ENCODE data around the gene CCR5AS.
"Not testable (repeated sequence)": the region's sequence is repeated elsewhere in the genome, so short reads cannot be mapped to it uniquely, and the experiment has no call there.

The CCR5AS gene

DNA sequence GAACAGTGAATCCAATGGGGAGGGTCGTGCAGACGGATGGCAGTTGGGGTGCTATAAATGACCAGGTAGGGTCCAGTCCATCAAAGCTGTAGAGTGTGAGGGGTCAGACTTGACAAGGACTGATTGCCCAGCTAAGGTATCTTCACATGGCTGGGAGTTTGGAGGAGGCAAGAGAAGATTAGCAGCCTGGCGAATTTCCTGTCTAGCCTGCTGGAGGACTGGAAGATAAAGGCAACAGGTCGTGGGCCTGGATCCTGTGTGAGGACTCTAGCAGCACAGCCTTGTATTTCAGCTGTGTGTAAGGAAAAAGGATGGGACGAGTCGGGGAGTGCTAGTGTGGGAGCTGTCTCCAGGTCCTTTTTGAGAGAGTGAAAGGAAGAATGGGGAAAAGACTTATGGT, 17.6 kb downstream of the CCR5AS start:
- DNase-seq (ENCODE audit: low read depth), result no peak
- no peak overlapping the region for H3K4me3 ChIP-seq (ENCODE audit: control insufficient read depth, low read depth, low read length)
- TF ChIP-seq CTCF (IDR thresholded peaks at IDR 0.05; ENCODE audit: control insufficient read depth, insufficient read depth, low read depth, low read length, missing control alignments), result no peak

DNA sequence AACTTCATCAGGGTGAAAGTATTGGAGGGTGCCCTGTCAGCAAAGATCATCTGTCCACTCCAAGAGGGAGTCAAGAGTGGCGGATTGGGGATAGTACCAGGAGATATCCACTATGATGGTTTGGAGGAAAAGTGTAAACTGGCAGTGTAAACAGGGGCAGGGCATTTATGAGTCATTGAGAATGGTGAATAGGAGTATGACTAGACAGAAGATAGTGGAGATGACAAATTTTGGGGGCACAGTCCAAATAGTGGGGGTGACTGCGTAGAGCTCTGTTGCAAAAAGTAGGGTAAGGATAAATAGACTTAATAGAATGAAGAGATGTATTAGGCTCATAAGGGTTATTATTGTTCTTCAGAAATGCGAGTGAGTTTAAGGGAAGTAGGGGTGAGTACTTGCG, 18.0 kb downstream of the CCR5AS start:
- not testable (repeated sequence) for DNase-seq (ENCODE audit: low read depth); H3K4me3 ChIP-seq (ENCODE audit: control insufficient read depth, low read depth, low read length)

GRCh38 chr3:46386205-46386604, 20.7 kb downstream of the CCR5AS start:
- TF ChIP-seq CTCF (IDR thresholded peaks at IDR 0.05; ENCODE audit: control insufficient read depth, insufficient read depth, low read depth, low read length, missing control alignments), result no peak
- no peak for DNase-seq (ENCODE audit: low read depth)
- H3K4me3 ChIP-seq (ENCODE audit: control insufficient read depth, low read depth, low read length), result no peak overlapping the region

DNA sequence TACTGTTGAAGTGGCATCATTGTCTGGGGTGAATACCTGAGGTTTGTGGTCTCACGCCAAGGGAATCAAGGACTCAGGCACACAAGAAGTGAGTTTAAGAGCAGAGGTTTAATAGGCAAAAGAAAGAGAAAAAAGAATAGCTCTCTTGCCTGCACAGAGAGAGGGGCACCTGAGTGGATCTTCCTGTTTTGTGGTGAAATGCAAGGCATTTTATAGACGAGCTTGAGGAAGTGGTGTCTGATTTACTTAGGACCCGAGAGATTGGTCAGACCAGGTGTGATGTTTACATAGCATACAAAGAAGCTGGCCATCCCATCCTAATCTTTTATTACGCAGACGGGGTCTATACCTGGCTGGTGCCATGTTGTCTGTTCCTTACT, 22.9 kb downstream of the CCR5AS start:
- DNase-seq (ENCODE audit: low read depth), result no peak

DNA sequence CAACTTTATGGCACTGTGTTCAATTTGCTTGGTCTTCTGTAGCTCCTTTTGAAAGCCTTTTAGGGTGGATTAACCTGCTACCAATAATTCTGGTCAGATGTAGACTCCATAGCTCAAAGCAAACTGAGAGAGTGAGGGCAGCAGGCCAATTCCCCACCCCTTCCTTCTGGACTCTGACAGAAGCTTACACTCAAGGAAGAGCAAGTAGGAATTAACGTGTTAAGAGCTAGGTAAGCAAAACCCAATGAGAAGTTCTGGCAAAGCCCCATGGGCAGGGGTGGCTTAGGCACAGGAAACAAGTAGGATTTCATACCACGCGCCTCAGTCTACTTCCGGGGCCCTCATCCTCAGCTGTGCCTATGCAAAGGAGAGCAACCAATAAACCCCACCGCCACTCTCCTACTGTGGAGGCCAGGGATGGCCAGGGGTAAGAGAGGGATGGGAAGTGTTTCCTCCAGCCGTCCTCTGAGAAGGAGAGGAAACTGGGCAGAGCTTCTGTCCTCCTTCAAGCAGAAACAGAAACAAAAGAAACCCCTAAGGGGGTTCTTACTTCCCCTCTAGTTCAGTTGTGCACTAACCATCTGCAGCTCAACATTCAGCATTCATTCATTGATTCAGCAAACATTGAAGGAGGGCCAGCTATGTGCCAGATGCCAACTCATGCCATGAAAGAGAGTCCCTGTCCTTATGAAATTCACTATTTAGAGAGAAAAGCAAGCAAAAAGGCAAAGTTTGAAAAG, 23.5 kb downstream of the CCR5AS start:
- no peak overlapping the region for H3K4me3 ChIP-seq (ENCODE audit: control insufficient read depth, low read depth, low read length)
- no peak for DNase-seq (ENCODE audit: low read depth)
- TF ChIP-seq CTCF (IDR thresholded peaks at IDR 0.05; ENCODE audit: control insufficient read depth, insufficient read depth, low read depth, low read length, missing control alignments), result no peak

More for the DNA sequence above, 22.9 kb downstream of the CCR5AS start:
- H3K4me3 ChIP-seq (ENCODE audit: control insufficient read depth, low read depth, low read length), result no peak overlapping the region
- TF ChIP-seq CTCF (IDR thresholded peaks at IDR 0.05; ENCODE audit: control insufficient read depth, insufficient read depth, low read depth, low read length, missing control alignments), result no peak

DNA sequence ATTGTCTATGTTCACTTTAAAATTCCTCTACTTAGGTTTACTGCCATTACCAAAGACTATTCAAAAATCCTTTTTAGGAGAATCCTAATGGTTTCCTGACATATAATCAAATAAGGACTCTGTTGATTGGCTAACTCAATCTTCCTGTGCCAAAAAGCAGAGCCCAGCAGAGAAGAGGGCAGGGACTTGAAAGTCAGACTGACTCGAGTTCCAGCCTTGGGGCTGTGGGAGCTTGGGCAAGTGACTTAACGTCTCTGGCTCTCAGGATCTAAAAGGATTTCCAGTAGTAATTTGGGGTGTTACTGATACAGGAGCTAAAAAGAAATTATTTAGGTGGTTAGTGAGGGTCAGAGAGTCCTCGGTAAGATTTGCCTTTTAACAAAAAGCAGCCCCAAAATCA, 25.2 kb downstream of the CCR5AS start:
- no peak overlapping the region for H3K4me3 ChIP-seq (ENCODE audit: control insufficient read depth, low read depth, low read length)
- DNase-seq (ENCODE audit: low read depth), result no peak
- no peak for TF ChIP-seq CTCF (IDR thresholded peaks at IDR 0.05; ENCODE audit: control insufficient read depth, insufficient read depth, low read depth, low read length, missing control alignments)

DNA sequence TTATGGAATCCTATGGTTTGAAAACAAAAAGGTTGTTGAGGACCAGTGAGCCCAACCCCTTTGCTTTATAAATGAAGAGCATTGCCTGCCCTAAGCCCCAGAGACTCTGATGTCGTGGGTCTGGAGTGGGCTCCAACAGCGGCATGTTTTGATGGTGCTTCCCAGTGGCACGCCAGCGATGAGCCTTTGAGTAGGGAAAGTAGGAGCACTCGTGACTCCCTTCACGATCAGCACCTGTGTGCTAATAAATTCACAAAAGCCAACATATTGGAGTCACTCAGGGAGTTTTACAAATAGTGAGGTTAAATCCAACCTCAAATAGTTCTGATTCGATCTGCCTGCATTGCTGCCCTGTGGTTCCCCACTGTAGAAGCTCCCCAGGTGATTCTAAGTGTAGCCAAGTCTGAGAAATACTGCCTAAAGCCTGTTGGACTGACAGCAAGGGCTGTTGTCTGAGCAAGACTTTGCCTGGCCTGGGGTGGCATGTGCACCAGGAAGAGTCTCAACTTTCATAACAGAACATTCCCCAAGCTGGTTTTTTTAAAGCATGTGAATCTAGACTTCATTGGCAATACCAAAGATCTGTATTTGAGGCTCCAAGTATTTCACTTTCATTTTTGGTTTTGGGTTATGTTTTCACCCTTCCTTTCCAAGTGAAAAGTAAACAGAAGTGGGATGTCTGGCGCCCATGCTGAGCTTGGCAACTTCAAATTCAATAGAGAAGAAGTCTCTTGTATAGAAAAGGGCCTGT, 26.2 kb downstream of the CCR5AS start:
- H3K4me3 ChIP-seq (ENCODE audit: control insufficient read depth, low read depth, low read length), result no peak overlapping the region
- DNase-seq (ENCODE audit: low read depth), result no peak
- no peak for TF ChIP-seq CTCF (IDR thresholded peaks at IDR 0.05; ENCODE audit: control insufficient read depth, insufficient read depth, low read depth, low read length, missing control alignments)

Data from AG09309 (cell line).